Thyroid gland (tissue), 4 donors: ENCODE measurements around the gene SART3. TPM values are rescaled to one million over a fixed set of nuclear protein-coding genes. Genes with fewer than 3 reads are reported as not detected.

Source experiments
- DNase-seq, 2 donors: peaks; one replicate each; pipeline ENCODE4 v3.0.0-alpha.2; 2019
- H3K27ac ChIP-seq, 3 donors: fragments of 200-600 bp; sonication (generic); 1 replicate in 2 of 3; 2 replicates in 1 of 3; pipeline ENCODE4 v1.5.1; 2016 to 2019; ENCODE audit warnings: mild to moderate bottlenecking in 1 of 3, moderate library complexity in 1 of 3
- H3K27me3 ChIP-seq: fragments of 200-600 bp; sonication (generic); one replicate; pipeline ENCODE4 v1.5.1; 2019
- H3K36me3 ChIP-seq, 2 donors: fragments of 200-600 bp; sonication (generic); one replicate each; pipeline ENCODE4 v1.5.1; 2016 to 2019
- H3K4me1 ChIP-seq, 2 donors: fragments of 200-600 bp; sonication (generic); one replicate each; pipeline ENCODE4 v1.5.1; 2017 to 2019
- H3K4me3 ChIP-seq, 3 donors: fragments of 200-600 bp; sonication (generic); replicated peaks in 1 of 3; 1 replicate in 2 of 3; 2 replicates in 1 of 3; pipeline ENCODE4 v1.5.1; 2016; ENCODE audit warnings: mild to moderate bottlenecking in 1 of 3
- H3K9me3 ChIP-seq: fragments of 200-600 bp; sonication (generic); one replicate; pipeline ENCODE4 v1.5.1; 2017
- CTCF ChIP-seq, 6 experiments: fragments of 200-600 bp in 3 of 6; fragments of 450-650 bp in 3 of 6; sonication (generic) in 3 of 6; IDR thresholded peaks; one replicate each; pipeline ENCODE4 v1.5.1; 2016 to 2019; ENCODE audit warnings: antibody characterized with exemption in 6 of 6, mild to moderate bottlenecking in 2 of 6, inconsistent platforms in 1 of 6, moderate library complexity in 1 of 6
- POLR2A ChIP-seq, 2 donors: fragments of 450-650 bp; IDR thresholded peaks; one replicate each; pipeline ENCODE4 v1.6.1; 2017; ENCODE audit warnings: antibody characterized with exemption in 2 of 2, mild to moderate bottlenecking in 2 of 2, moderate library complexity in 1 of 2
- WGBS, 2 donors: methylation state at CpG; one replicate each; pipeline ENCODE4 v1.1.5; 2017; 5-methylcytosine and 5-hydroxymethylcytosine counted together
- intact Hi-C: fragments of 100-400 bp; cut with DNase I; formaldehyde crosslinking; loops from one replicate; pipeline ENCODE4 v1.15.1; 2023
- total RNA-seq, 4 donors: library from RNA; depleted of rRNA; stranded (reverse); fragments of >200 nt; gene quantifications; one replicate each; pipeline ENCODE4 v1.2.3, GENCODE V29; 2016

Gene SART3
- total RNA-seq, 4 donors from 2014 or later = 64.2 to 117 (median 80.0) TPM

GRCh38 chr12:108482717-108483212, 78.2 kb downstream of the SART3 start:
- intact Hi-C loops = no loop called here
- WGBS, 2 donors = 58 to 64% methylated on average over 11 of the region's 11 CpGs

GRCh38 chr12:108479364-108480070, 81.5 kb downstream of the SART3 start:
- no peak overlapping the region for H3K4me3 ChIP-seq

More at GRCh38 chr12:108482717-108483212, 78.2 kb downstream of the SART3 start:
- H3K36me3 ChIP-seq = no peaks in the 10 kb centered on the region
- H3K4me3 ChIP-seq = no peak overlapping the region
- no peak overlapping the region for H3K27ac ChIP-seq
- no peaks in the 10 kb centered on the region for H3K27me3 ChIP-seq
- H3K4me1 ChIP-seq = no peaks in the 10 kb centered on the region
- no peak for TF ChIP-seq POLR2A (IDR thresholded peaks at IDR 0.05)
- TF ChIP-seq CTCF (IDR thresholded peaks at IDR 0.05) = no peak
- no peaks in the 10 kb centered on the region for H3K9me3 ChIP-seq
- DNase-seq = no peak

GRCh38 chr12:108478611-108479206, 82.3 kb downstream of the SART3 start:
- Histone ChIP-seq H3K27ac (no peak overlapping the region), H3K9me3 (no peaks in the 10 kb centered on the region), H3K4me3 (no peak overlapping the region), H3K27me3 (no peaks in the 10 kb centered on the region), H3K4me1 (no peaks in the 10 kb centered on the region), H3K36me3 (no peaks in the 10 kb centered on the region)
- TF ChIP-seq CTCF (IDR thresholded peaks at IDR 0.05) (no peak), POLR2A (IDR thresholded peaks at IDR 0.05) (no peak)
- intact Hi-C loops = no loop called here
- WGBS, 2 donors = 81 to 85% methylated on average over 8 of the region's 8 CpGs
- DNase-seq = no peak

More at GRCh38 chr12:108479364-108480070, 81.5 kb downstream of the SART3 start:
- intact Hi-C loops = no loop called here
- no peak for DNase-seq
- Histone ChIP-seq H3K36me3 (no peaks in the 10 kb centered on the region), H3K27me3 (no peaks in the 10 kb centered on the region), H3K4me1 (no peaks in the 10 kb centered on the region), H3K27ac (no peak overlapping the region), H3K9me3 (no peaks in the 10 kb centered on the region)
- TF ChIP-seq POLR2A (IDR thresholded peaks at IDR 0.05) (no peak), CTCF (IDR thresholded peaks at IDR 0.05) (no peak)
- WGBS, 2 donors = 64 to 65% methylated on average over 6 of the region's 6 CpGs

- H3K27ac ChIP-seq = no peak overlapping the region
- H3K27me3 ChIP-seq = no peaks in the 10 kb centered on the region
- 52 to 69% methylated on average over 6 of the region's 6 CpGs for WGBS, 2 donors
- no peaks in the 10 kb centered on the region for H3K9me3 ChIP-seq
- H3K36me3 ChIP-seq = no peaks in the 10 kb centered on the region
- no peak for DNase-seq
- H3K4me3 ChIP-seq = no peak overlapping the region
- H3K4me1 ChIP-seq = no peaks in the 10 kb centered on the region
- TF ChIP-seq CTCF (IDR thresholded peaks at IDR 0.05) (no peak), POLR2A (IDR thresholded peaks at IDR 0.05) (no peak)
- intact Hi-C loops = no loop called here
Measured at GRCh38 chr12:108477881-108478259, 83.1 kb downstream of the SART3 start.
